H9 (cell line): ENCODE measurements around the gene AMBRA1. TPM values are rescaled to one million over a fixed set of nuclear protein-coding genes. Genes with fewer than 3 reads are reported as not detected.

Experiments used
- DNase-seq: peaks from one replicate; pipeline ENCODE4 v3.0.0-alpha.2; 2017
- H2AFZ ChIP-seq: one replicate; pipeline ENCODE4 v1.6.1; 2013; ENCODE audit warnings: mild to moderate bottlenecking, low read length, control low read depth, moderate library complexity
- H2AK5ac ChIP-seq: 2 replicates; pipeline ENCODE4 v1.6.1; 2013; ENCODE audit warnings: low read length, control low read depth, mixed read lengths; ENCODE audit not compliant: insufficient read length
- H2BK120ac ChIP-seq: one replicate; pipeline ENCODE4 v1.6.1; 2013; ENCODE audit warnings: low read depth, mild to moderate bottlenecking, low read length, control low read depth, inconsistent platforms; ENCODE audit not compliant: poor library complexity, severe bottlenecking
- H2BK12ac ChIP-seq: 2 replicates; pipeline ENCODE4 v1.6.1; 2013; ENCODE audit warnings: low read length, control low read depth, mixed read lengths, low read depth; ENCODE audit not compliant: insufficient read length
- H2BK15ac ChIP-seq: 2 replicates; pipeline ENCODE4 v1.6.1; 2013; ENCODE audit warnings: low read depth, low read length, control low read depth
- H2BK20ac ChIP-seq: one replicate; pipeline ENCODE4 v1.6.1; 2013; ENCODE audit warnings: low read depth, mild to moderate bottlenecking, low read length, control low read depth, inconsistent platforms; ENCODE audit not compliant: poor library complexity, severe bottlenecking
- H2BK5ac ChIP-seq: 2 replicates; pipeline ENCODE4 v1.6.1; 2013; ENCODE audit warnings: low read length, control low read depth, mixed read lengths; ENCODE audit not compliant: insufficient read length
- H3K14ac ChIP-seq: 2 replicates; pipeline ENCODE4 v1.6.1; 2013; ENCODE audit warnings: low read length, control low read depth; ENCODE audit not compliant: insufficient read depth
- H3K18ac ChIP-seq: 2 replicates; pipeline ENCODE4 v1.6.1; 2013; ENCODE audit warnings: low read depth, mild to moderate bottlenecking, mixed read lengths, low read length, control low read depth; ENCODE audit not compliant: insufficient read length
- H3K23ac ChIP-seq: 2 replicates; pipeline ENCODE4 v1.6.1; 2013; ENCODE audit warnings: low read length, control low read depth, mixed read lengths, low read depth; ENCODE audit not compliant: insufficient read length
- H3K23me2 ChIP-seq: 2 replicates; pipeline ENCODE4 v1.6.1; 2013; ENCODE audit warnings: low read depth, mild to moderate bottlenecking, mixed read lengths, low read length, control low read depth; ENCODE audit not compliant: insufficient read length, poor library complexity, severe bottlenecking
- H3K27ac ChIP-seq: 2 replicates; pipeline ENCODE4 v1.5.1; 2013; ENCODE audit warnings: low read length, control low read depth, mixed read lengths, low read depth; ENCODE audit not compliant: insufficient read length
- H3K27me3 ChIP-seq: 2 replicates; pipeline ENCODE4 v1.6.1; 2013; ENCODE audit warnings: low read length, control low read depth, inconsistent platforms; ENCODE audit not compliant: insufficient read depth
- H3K4ac ChIP-seq: 2 replicates; pipeline ENCODE4 v1.6.1; 2013; ENCODE audit warnings: low read depth, mild to moderate bottlenecking, control low read depth, inconsistent platforms, low read length, moderate library complexity
- H3K4me1 ChIP-seq: 2 replicates; pipeline ENCODE4 v1.6.1; 2013; ENCODE audit warnings: low read length, control low read depth, inconsistent platforms; ENCODE audit not compliant: insufficient read depth
- H3K4me2 ChIP-seq: 2 replicates; pipeline ENCODE4 v1.6.1; 2013; ENCODE audit warnings: low read length, control low read depth, mixed read lengths; ENCODE audit not compliant: insufficient read length, insufficient read depth
- H3K56ac ChIP-seq: 2 replicates; pipeline ENCODE4 v1.6.1; 2013; ENCODE audit warnings: low read depth, mild to moderate bottlenecking, mixed read lengths, low read length, control low read depth; ENCODE audit not compliant: insufficient read length
- H3K79me1 ChIP-seq: 2 replicates; pipeline ENCODE4 v1.6.1; 2013; ENCODE audit warnings: low read depth, mild to moderate bottlenecking, moderate library complexity, low read length, control low read depth, inconsistent platforms; ENCODE audit not compliant: insufficient read depth, poor library complexity, severe bottlenecking
- H3K79me2 ChIP-seq: 2 replicates; pipeline ENCODE4 v1.6.1; 2013; ENCODE audit warnings: low read length, control low read depth, inconsistent platforms; ENCODE audit not compliant: insufficient read depth
- H3K9ac ChIP-seq: 2 replicates; pipeline ENCODE4 v1.6.1; 2013; ENCODE audit warnings: low read length, control low read depth, mixed read lengths; ENCODE audit not compliant: insufficient read length; ENCODE audit errors: extremely low read depth
- H3K9me3 ChIP-seq: one replicate; pipeline ENCODE4 v1.6.1; 2013; ENCODE audit warnings: low read depth, low read length, inconsistent platforms; ENCODE audit not compliant: control insufficient read depth
- H3T11ph ChIP-seq: one replicate; pipeline ENCODE4 v1.6.1; 2013; ENCODE audit warnings: mild to moderate bottlenecking, low read length, control low read depth, inconsistent platforms
- H4K20me1 ChIP-seq: one replicate; pipeline ENCODE4 v1.6.1; 2013; ENCODE audit not compliant: control insufficient read depth, insufficient read length, insufficient read depth
- H4K5ac ChIP-seq: 2 replicates; pipeline ENCODE4 v1.6.1; 2013; ENCODE audit warnings: low read depth, mild to moderate bottlenecking, mixed read lengths, low read length, control low read depth; ENCODE audit not compliant: insufficient read length
- H4K8ac ChIP-seq: replicated peaks from 2 replicates; pipeline ENCODE4 v1.6.1; 2013; ENCODE audit warnings: low read length, control low read depth, mixed read lengths, low read depth; ENCODE audit not compliant: insufficient read length
- H4K91ac ChIP-seq: 2 replicates; pipeline ENCODE4 v1.6.1; 2013; ENCODE audit warnings: low read depth, mild to moderate bottlenecking, moderate library complexity, mixed read lengths, low read length, control low read depth; ENCODE audit not compliant: insufficient read length
- H3K27ac Mint-ChIP-seq, 3 experiments: 2 replicates in 2 of 3; 3 replicates in 1 of 3; pipeline ENCODE4 v1.8.0; 2020 to 2021; ENCODE audit warnings: mixed read lengths in 3 of 3, mild to moderate bottlenecking in 1 of 3, moderate library complexity in 1 of 3
- H3K27me3 Mint-ChIP-seq: 2 replicates; pipeline ENCODE4 v1.8.0; 2021; ENCODE audit warnings: low read depth, mild to moderate bottlenecking, moderate library complexity, mixed read lengths
- H3K36me3 Mint-ChIP-seq, 3 experiments: 2 replicates in 2 of 3; 3 replicates in 1 of 3; pipeline ENCODE4 v1.8.0; 2020 to 2021; ENCODE audit warnings: low read depth in 3 of 3, mixed read lengths in 3 of 3; ENCODE audit not compliant: insufficient read depth in 1 of 3
- H3K4me1 Mint-ChIP-seq, 2 experiments: 2 replicates each; pipeline ENCODE4 v1.8.0; 2020; ENCODE audit warnings: mixed read lengths in 2 of 2
- H3K4me3 Mint-ChIP-seq, 2 experiments: 2 replicates in 1 of 2; 3 replicates in 1 of 2; pipeline ENCODE4 v1.8.0; 2020 to 2021; ENCODE audit warnings: mild to moderate bottlenecking in 2 of 2, mixed read lengths in 2 of 2, moderate library complexity in 1 of 2
- H3K9me3 Mint-ChIP-seq, 2 experiments: 2 replicates in 1 of 2; 3 replicates in 1 of 2; pipeline ENCODE4 v1.8.0; 2020; ENCODE audit warnings: mild to moderate bottlenecking in 2 of 2, mixed read lengths in 2 of 2, moderate library complexity in 1 of 2
- WGBS: extraction: QIAGEN DNeasy Blood & Tissue Kit; methylation state at CpG from one replicate; pipeline ENCODE4 v1.1.7; 2013; ENCODE audit warnings: missing lambda C conversion rate, low lambda C conversion rate, mixed read lengths; ENCODE audit not compliant: insufficient read length; ENCODE audit errors: extremely low coverage; 5-methylcytosine and 5-hydroxymethylcytosine counted together
- total RNA-seq: library from RNA; stranded (reverse); gene quantifications from 2 replicates; pipeline ENCODE4 v1.2.1, GENCODE V29; 2021
- TF ChIP-seq, protein P1 (sequence below): fragments of 200-600 bp; sonication (generic); conservative IDR thresholded peaks from 3 replicates; pipeline ENCODE4 v1.8.0; 2021; ENCODE audit warnings: antibody characterized with exemption, mild to moderate bottlenecking

Gene AMBRA1
- total RNA-seq, 1 experiment from 2014 or later = 37.5 TPM

DNA sequence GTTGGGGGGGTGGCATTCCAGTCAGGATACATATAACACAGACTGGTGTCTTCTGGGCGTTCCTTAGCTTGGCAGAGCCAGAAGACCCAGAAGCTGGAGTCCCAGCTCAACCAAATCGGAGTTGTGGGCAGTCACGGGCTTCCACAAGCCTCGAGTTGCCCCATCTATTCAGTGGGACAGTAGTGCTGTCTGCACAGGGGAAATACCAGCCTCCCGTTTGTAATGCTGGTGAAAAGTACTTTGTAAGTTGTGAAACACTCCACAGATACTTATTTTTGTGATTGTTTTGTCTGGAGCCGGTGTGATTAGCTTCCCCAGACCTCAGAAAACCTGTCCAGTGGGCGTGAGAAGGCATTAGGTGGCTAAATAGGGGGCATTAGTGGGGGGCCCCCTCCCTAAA is 232.9 kb downstream of the AMBRA1 start:
- Histone ChIP-seq H4K20me1 (no peaks in the 10 kb centered on the region), H3K23me2 (no peaks in the 10 kb centered on the region), H3K9me3 (no peaks in the 10 kb centered on the region)

More for the DNA sequence above, 232.9 kb downstream of the AMBRA1 start:
- Histone ChIP-seq H4K91ac (no peak overlapping the region), H3T11ph (no peak overlapping the region), H2BK20ac (no peak overlapping the region), H2BK5ac (no peak overlapping the region), H3K23ac (no peak overlapping the region), H3K79me2 (no peaks in the 10 kb centered on the region; the same call in 1 of the 2 replicates), H3K18ac (no peak overlapping the region), H2AFZ (no peak overlapping the region), H3K27me3 (no peaks in the 10 kb centered on the region), H3K9ac (no peak overlapping the region), H3K27ac (no peak overlapping the region), H3K4me2 (no peak overlapping the region), H4K5ac (no peak overlapping the region), H3K4ac (no peak overlapping the region), H2AK5ac (no peak overlapping the region), H3K79me1 (peaks cover 2% of the 10 kb centered on the region), H4K8ac (no peak overlapping the region), H2BK120ac (no peak overlapping the region), H2BK12ac (no peak overlapping the region), H2BK15ac (no peak overlapping the region), H3K4me1 (no peaks in the 10 kb centered on the region; the same call in 1 of the 2 replicates), H3K56ac (no peak overlapping the region), H3K14ac (no peak overlapping the region)
- no CpG with 5 or more reads among the region's 7 CpGs for WGBS
- H3K4me3 Mint-ChIP-seq = no peak overlapping the region
- DNase-seq = no peak
- peaks cover 40 to 55% of the 10 kb centered on the region in 2 experiments for H3K4me1 Mint-ChIP-seq
- TF ChIP-seq, protein P1, sequence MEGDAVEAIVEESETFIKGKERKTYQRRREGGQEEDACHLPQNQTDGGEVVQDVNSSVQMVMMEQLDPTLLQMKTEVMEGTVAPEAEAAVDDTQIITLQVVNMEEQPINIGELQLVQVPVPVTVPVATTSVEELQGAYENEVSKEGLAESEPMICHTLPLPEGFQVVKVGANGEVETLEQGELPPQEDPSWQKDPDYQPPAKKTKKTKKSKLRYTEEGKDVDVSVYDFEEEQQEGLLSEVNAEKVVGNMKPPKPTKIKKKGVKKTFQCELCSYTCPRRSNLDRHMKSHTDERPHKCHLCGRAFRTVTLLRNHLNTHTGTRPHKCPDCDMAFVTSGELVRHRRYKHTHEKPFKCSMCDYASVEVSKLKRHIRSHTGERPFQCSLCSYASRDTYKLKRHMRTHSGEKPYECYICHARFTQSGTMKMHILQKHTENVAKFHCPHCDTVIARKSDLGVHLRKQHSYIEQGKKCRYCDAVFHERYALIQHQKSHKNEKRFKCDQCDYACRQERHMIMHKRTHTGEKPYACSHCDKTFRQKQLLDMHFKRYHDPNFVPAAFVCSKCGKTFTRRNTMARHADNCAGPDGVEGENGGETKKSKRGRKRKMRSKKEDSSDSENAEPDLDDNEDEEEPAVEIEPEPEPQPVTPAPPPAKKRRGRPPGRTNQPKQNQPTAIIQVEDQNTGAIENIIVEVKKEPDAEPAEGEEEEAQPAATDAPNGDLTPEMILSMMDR = no peak
- peak overlapping the region in 1 of 3 experiments; percentile 82; a peak in 3 of 7 replicates for H3K27ac Mint-ChIP-seq
- no peaks in the 10 kb centered on the region for H3K9me3 Mint-ChIP-seq
- no peaks in the 10 kb centered on the region for H3K27me3 Mint-ChIP-seq
- peaks cover 0 to 9% (median 2%) of the 10 kb centered on the region in 3 experiments; a peak in 4 of 7 replicates for H3K36me3 Mint-ChIP-seq
